Stimulated activated CD4-positive, alpha-beta T cell treated with anti-CD3 and anti-CD28 coated beads, Interleukin-1b, Interleukin-23, amount 100 ng/mL, for 1 hour (primary cell): ENCODE results near the gene CHST5.
"Not testable (repeated sequence)": the region's sequence is repeated elsewhere in the genome, so short reads cannot be mapped to it uniquely, and the experiment has no call there.

Experiments used
- DNase-seq, 2 donors: peaks; one replicate each; pipeline ENCODE4 v3.0.0-alpha.2; 2020; ENCODE audit warnings: low read depth in 2 of 2

CHST5 gene

GRCh38 chr16:75550211-75550662, 14.3 kb upstream of the CHST5 start:
- DNase-seq = no peak

GRCh38 chr16:75548456-75548855, 12.5 kb upstream of the CHST5 start:
- DNase-seq = not testable (repeated sequence)

- no peak for DNase-seq
Measured at GRCh38 chr16:75546293-75546692, 10.4 kb upstream of the CHST5 start.

GRCh38 chr16:75545879-75546278, 10.0 kb upstream of the CHST5 start:
- not testable (repeated sequence) for DNase-seq

GRCh38 chr16:75542462-75542861, 6.6 kb upstream of the CHST5 start:
- not testable (repeated sequence) for DNase-seq

- DNase-seq = no peak
Measured at GRCh38 chr16:75541236-75541635, 5.3 kb upstream of the CHST5 start.

- not testable (repeated sequence) for DNase-seq
Measured at GRCh38 chr16:75538882-75539565, 3.1 kb upstream of the CHST5 start.

- no peak for DNase-seq
Measured at GRCh38 chr16:75537776-75538175, 1.9 kb upstream of the CHST5 start.

GRCh38 chr16:75535211-75535843, 581 bp downstream of the CHST5 start:
- DNase-seq = no peak

GRCh38 chr16:75534560-75535205, 1.2 kb downstream of the CHST5 start:
- no peak for DNase-seq

- DNase-seq = no peak
Measured at GRCh38 chr16:75532791-75533190, 3.1 kb downstream of the CHST5 start.

- no peak for DNase-seq
Measured at GRCh38 chr16:75532142-75532765, 3.7 kb downstream of the CHST5 start.

- DNase-seq = no peak
Measured at GRCh38 chr16:75529959-75530358, 5.9 kb downstream of the CHST5 start.

- DNase-seq = no peak
Measured at GRCh38 chr16:75529056-75529905, 6.6 kb downstream of the CHST5 start.

- DNase-seq = no peak
Measured at GRCh38 chr16:75527825-75528299, 8.0 kb downstream of the CHST5 start.

- DNase-seq = no peak
Measured at GRCh38 chr16:75526032-75526790, 9.7 kb downstream of the CHST5 start.

- no peak for DNase-seq
Measured at GRCh38 chr16:75519175-75519574, 16.7 kb downstream of the CHST5 start.

- DNase-seq = not testable (repeated sequence)
Measured at GRCh38 chr16:75516189-75516966, 19.5 kb downstream of the CHST5 start.

- no peak for DNase-seq
Measured at GRCh38 chr16:75514296-75514695, 21.6 kb downstream of the CHST5 start.

GRCh38 chr16:75506574-75506973, 29.3 kb downstream of the CHST5 start:
- DNase-seq = no peak
